Stomach (tissue), 4 donors: ENCODE measurements around the gene PSMB2.

ENCODE experiments used
- EP300 ChIP-seq: sonication (generic); formaldehyde crosslinking; IDR thresholded peaks from one replicate; pipeline ENCODE4 v1.6.1; 2017; ENCODE audit warnings: antibody characterized with exemption
- POLR2A ChIP-seq, 4 donors: fragments of 450-650 bp; IDR thresholded peaks; one replicate each; pipeline ENCODE4 v1.6.1; 2016; ENCODE audit warnings: antibody characterized with exemption in 4 of 4, control low read depth in 2 of 4, mild to moderate bottlenecking in 1 of 4, moderate library complexity in 1 of 4
- POLR2AphosphoS5 ChIP-seq, 3 donors: sonication (generic); formaldehyde crosslinking; IDR thresholded peaks; one replicate each; pipeline ENCODE4 v1.6.1; 2016; ENCODE audit warnings: antibody characterized with exemption in 3 of 3
- TF ChIP-seq, protein P1 (sequence below), 7 experiments: fragments of 450-650 bp in 4 of 7; fragments of 200-600 bp in 3 of 7; sonication (generic) in 3 of 7; IDR thresholded peaks; one replicate each; pipeline ENCODE4 v1.5.1; 2016 to 2019; ENCODE audit warnings: antibody characterized with exemption in 7 of 7, control low read depth in 2 of 7, mild to moderate bottlenecking in 1 of 7

DNA sequence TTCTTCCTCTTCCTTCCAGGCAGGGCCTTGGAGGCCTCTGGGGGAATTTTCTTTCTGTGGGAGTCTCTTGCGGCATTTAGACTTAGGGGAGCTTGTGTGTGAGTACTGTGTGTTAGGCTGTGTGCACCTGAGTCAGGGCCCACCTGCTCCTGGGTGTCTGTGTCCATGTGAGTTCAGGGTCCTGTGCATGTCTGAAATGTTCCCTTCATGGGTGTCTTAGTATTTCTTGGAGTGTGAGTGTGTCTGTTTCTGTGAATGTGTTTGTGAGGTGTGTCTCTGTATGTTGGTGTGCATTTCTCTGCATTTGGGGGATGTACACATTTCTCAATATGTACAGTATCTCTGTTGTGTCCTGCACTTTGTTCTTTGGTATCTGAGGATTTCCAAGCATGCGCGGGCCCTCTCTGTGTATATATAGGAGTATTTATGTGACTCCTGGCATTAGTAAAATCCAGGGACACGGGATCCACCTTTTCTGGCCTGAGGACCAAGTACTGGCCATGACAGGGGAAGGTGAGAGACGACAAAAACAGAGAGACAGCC, 65.8 kb downstream of the PSMB2 start:
- TF ChIP-seq, protein P1, sequence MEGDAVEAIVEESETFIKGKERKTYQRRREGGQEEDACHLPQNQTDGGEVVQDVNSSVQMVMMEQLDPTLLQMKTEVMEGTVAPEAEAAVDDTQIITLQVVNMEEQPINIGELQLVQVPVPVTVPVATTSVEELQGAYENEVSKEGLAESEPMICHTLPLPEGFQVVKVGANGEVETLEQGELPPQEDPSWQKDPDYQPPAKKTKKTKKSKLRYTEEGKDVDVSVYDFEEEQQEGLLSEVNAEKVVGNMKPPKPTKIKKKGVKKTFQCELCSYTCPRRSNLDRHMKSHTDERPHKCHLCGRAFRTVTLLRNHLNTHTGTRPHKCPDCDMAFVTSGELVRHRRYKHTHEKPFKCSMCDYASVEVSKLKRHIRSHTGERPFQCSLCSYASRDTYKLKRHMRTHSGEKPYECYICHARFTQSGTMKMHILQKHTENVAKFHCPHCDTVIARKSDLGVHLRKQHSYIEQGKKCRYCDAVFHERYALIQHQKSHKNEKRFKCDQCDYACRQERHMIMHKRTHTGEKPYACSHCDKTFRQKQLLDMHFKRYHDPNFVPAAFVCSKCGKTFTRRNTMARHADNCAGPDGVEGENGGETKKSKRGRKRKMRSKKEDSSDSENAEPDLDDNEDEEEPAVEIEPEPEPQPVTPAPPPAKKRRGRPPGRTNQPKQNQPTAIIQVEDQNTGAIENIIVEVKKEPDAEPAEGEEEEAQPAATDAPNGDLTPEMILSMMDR (IDR thresholded peaks at IDR 0.05) = no peak
- TF ChIP-seq POLR2AphosphoS5 (IDR thresholded peaks at IDR 0.05) (no peak), POLR2A (IDR thresholded peaks at IDR 0.05) (no peak), EP300 (no peak)
